ENCODE measurements around the gene PLXND1.

GRCh38 chr3:129563332-129563731, 43.1 kb downstream of the PLXND1 start:
- TF ChIP-seq CTCF (conservative IDR thresholded peaks at IDR 0.05; ENCODE audit: low read length) (no peak), EZH2phosphoT487 (IDR thresholded peaks at IDR 0.05; ENCODE audit: borderline replicate concordance) (no peak)
